Body of pancreas (tissue), 4 donors: ENCODE data around the gene CXXC1. TPM values are rescaled to one million over a fixed set of nuclear protein-coding genes. Genes with fewer than 3 reads are reported as not detected.

ENCODE experiments used
- ATAC-seq: fragments of 150-250 bp; one replicate; pipeline ENCODE4 v1.9.1; 2016
- DNase-seq, 4 donors: peaks; one replicate each; pipeline ENCODE4 v3.0.0-alpha.2; 2019
- H3K27ac ChIP-seq, 4 donors: fragments of 200-600 bp; sonication (generic); 1 replicate in 3 of 4; 2 replicates in 1 of 4; pipeline versions ENCODE4 v1.5.1 to v1.6.1; 2016 to 2019; ENCODE audit warnings: mild to moderate bottlenecking in 1 of 4, mixed read lengths in 1 of 4, moderate library complexity in 1 of 4
- H3K27me3 ChIP-seq, 2 donors: fragments of 200-600 bp; sonication (generic); one replicate each; pipeline ENCODE4 v1.6.0; 2016; ENCODE audit warnings: mild to moderate bottlenecking in 1 of 2
- H3K36me3 ChIP-seq, 2 donors: fragments of 200-600 bp; sonication (generic); replicated peaks in 1 of 2; 2 replicates each; pipeline ENCODE4 v1.5.1; 2016; ENCODE audit warnings: low read depth in 2 of 2; ENCODE audit not compliant: insufficient read depth in 1 of 2
- H3K4me1 ChIP-seq: fragments of 200-600 bp; sonication (generic); one replicate; pipeline ENCODE4 v1.6.0; 2016
- H3K4me3 ChIP-seq, 2 donors: fragments of 200-600 bp; sonication (generic); 1 replicate in 1 of 2; 2 replicates in 1 of 2; pipeline ENCODE4 v1.5.1; 2016 to 2019
- H3K9me3 ChIP-seq, 3 donors: fragments of 200-600 bp; sonication (generic); 1 replicate in 2 of 3; 2 replicates in 1 of 3; pipeline ENCODE4 v1.5.1; 2016
- CTCF ChIP-seq, 7 experiments: fragments of 450-650 bp in 4 of 7; fragments of 200-600 bp in 3 of 7; sonication (generic) in 3 of 7; IDR thresholded peaks; one replicate each; pipeline ENCODE4 v1.5.1; 2016 to 2019; ENCODE audit warnings: antibody characterized with exemption in 7 of 7
- POLR2A ChIP-seq, 3 donors: fragments of 450-650 bp; IDR thresholded peaks; one replicate each; pipeline ENCODE4 v1.6.1; 2016; ENCODE audit warnings: antibody characterized with exemption in 3 of 3, mild to moderate bottlenecking in 2 of 3
- WGBS, 2 donors: methylation state at CpG; one replicate each; pipeline ENCODE4 v1.1.5; 2017; 5-methylcytosine and 5-hydroxymethylcytosine counted together
- intact Hi-C: fragments of 100-400 bp; cut with DNase I; formaldehyde crosslinking; loops from one replicate; pipeline ENCODE4 v1.15.1; 2023
- total RNA-seq, 2 donors: library from RNA; depleted of rRNA; stranded (reverse); fragments of >200 nt; gene quantifications; one replicate each; pipeline ENCODE4 v1.1.0, GENCODE V29; 2016

Gene CXXC1
- total RNA-seq, 2 donors from 2014 or later = 80.7 to 109 TPM

- intact Hi-C loops = no loop called here
- Histone ChIP-seq H3K27me3 (no peaks in the 10 kb centered on the region), H3K36me3 (no peaks in the 10 kb centered on the region), H3K9me3 (no peaks in the 10 kb centered on the region), H3K4me3 (no peak overlapping the region), H3K4me1 (peaks cover 7% of the 10 kb centered on the region), H3K27ac (peak overlapping the region in 2 of 4 donors; percentile 37 to 45)
- WGBS, 2 donors = 0 to 1% methylated on average over 8 of the region's 8 CpGs
- DNase-seq (no peak), ATAC-seq (no peak)
- no peak for TF ChIP-seq CTCF (IDR thresholded peaks at IDR 0.05)
- TF ChIP-seq POLR2A (IDR thresholded peaks at IDR 0.05) = no peak
Observed at GRCh38 chr18:50307400-50307737, 19.9 kb upstream of the CXXC1 start.

DNA sequence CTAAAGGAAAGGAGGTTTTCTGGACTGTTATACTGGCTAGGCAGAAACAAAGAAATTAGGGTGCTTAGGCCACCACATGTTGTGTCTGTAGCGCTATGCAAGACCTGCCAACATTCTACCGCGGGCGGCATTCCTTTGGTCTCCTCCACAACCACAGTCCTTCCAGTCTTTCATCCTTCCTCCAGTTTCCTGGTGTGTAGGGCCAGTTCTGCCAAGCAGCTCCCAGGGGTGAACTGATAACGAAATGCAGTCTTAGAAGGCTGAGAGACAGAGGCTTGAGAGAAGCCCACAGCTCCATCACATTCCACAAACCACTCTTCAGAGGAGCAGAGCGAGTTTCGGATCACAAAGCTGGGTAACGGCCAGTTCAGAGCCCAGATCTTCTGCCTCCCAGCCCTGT lies 19.5 kb upstream of the CXXC1 start:
- no peak for TF ChIP-seq CTCF (IDR thresholded peaks at IDR 0.05)
- no peak for TF ChIP-seq POLR2A (IDR thresholded peaks at IDR 0.05)
- Histone ChIP-seq H3K9me3 (no peaks in the 10 kb centered on the region), H3K4me3 (no peak overlapping the region), H3K36me3 (no peaks in the 10 kb centered on the region), H3K27ac (no peak overlapping the region), H3K4me1 (peaks cover 7% of the 10 kb centered on the region), H3K27me3 (no peaks in the 10 kb centered on the region)
- WGBS, 2 donors = 50 to 65% methylated on average over 8 of the region's 8 CpGs
- DNase-seq (no peak), ATAC-seq (no peak)
- intact Hi-C loops = no loop called here

DNA sequence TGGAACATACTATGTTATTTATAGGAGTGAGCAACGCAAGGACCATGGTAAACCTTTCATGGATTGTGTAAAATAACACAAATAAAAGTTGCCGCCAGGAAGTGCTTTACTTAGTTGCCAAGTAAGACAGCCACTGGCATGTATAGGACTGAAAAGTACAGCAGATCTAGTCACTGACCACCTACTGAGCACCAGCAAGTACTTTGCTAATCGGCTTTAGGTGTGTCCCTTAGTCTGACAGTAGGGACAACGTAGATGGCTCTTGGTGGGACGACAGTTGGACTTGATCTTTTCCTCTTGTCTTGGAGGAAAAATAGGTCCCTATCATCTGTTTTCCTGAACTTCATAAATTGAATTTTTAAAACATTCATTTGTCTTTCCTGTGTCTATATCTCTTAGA lies 13.6 kb upstream of the CXXC1 start:
- no peak for DNase-seq
- intact Hi-C loops = no loop called here
- Histone ChIP-seq H3K9me3 (no peaks in the 10 kb centered on the region), H3K27ac (no peak overlapping the region), H3K27me3 (no peaks in the 10 kb centered on the region), H3K4me1 (peaks cover 11% of the 10 kb centered on the region), H3K4me3 (no peak overlapping the region), H3K36me3 (no peaks in the 10 kb centered on the region)
- TF ChIP-seq POLR2A (IDR thresholded peaks at IDR 0.05) = no peak
- WGBS, 2 donors = 55 to 64% methylated on average over 5 of the region's 5 CpGs
- no peak for ATAC-seq

- TF ChIP-seq POLR2A (IDR thresholded peaks at IDR 0.05) (no peak), CTCF (IDR thresholded peaks at IDR 0.05) (no peak)
- 54 to 58% methylated on average over 7 of the region's 7 CpGs for WGBS, 2 donors
- ATAC-seq = no peak
- Histone ChIP-seq H3K36me3 (no peaks in the 10 kb centered on the region), H3K4me1 (peaks cover 11% of the 10 kb centered on the region), H3K9me3 (no peaks in the 10 kb centered on the region), H3K4me3 (no peak overlapping the region), H3K27me3 (no peaks in the 10 kb centered on the region), H3K27ac (no peak overlapping the region)
- intact Hi-C loops = no loop called here
- DNase-seq = no peak
Observed at GRCh38 chr18:50299626-50300388, 12.3 kb upstream of the CXXC1 start.

DNA sequence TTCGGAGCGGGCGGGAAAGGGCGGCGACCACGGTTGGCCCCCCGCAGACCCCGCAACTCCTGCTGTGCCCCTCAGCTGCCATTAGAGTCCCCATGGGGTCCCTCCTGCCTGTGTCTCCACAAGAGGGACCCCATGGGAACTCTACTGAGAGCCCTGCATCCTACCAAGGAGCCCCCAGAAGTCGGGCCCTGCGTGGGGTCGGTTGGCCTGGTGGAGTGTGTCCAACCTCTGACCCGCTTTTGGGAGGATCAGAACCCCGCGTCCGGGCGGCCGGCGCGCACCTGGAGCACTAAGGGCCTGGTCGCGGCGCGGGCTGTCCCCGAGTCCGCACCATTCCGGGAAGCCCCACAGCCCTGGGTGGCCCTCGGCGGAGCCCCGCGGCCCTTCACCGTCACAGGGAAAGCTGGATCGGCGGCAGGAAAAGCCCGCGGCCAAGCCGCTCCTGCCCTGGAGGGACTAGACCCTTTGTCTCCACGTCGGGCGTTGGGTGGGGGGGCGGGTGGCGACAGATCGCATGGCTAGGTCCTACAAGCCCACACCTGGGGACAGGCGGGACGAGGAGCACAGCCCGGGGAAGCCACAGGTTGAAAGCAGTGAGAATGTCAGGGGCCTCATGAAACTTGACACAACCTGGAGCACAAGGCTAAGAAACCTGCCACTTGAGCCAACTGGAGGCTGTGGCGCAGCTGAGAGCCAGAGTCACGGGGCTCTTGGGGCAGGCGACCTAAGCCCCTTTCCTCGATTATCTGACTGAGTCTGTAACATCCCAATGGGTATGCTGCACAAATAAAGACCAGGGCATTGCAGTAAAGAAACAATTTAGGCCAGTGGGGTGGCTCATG lies 11.2 kb upstream of the CXXC1 start:
- DNase-seq = no peak
- ATAC-seq = no peak
- H3K27me3 ChIP-seq = no peaks in the 10 kb centered on the region
- TF ChIP-seq CTCF (IDR thresholded peaks at IDR 0.05) (no peak), POLR2A (IDR thresholded peaks at IDR 0.05) (no peak)
- no peaks in the 10 kb centered on the region for H3K36me3 ChIP-seq
- intact Hi-C loops = no loop called here
- H3K9me3 ChIP-seq = no peaks in the 10 kb centered on the region
- H3K4me1 ChIP-seq = peaks cover 12% of the 10 kb centered on the region
- WGBS, 2 donors = 18 to 51% methylated on average over 15 to 48 of the region's 49 CpGs
- H3K4me3 ChIP-seq = no peak overlapping the region
- no peak overlapping the region for H3K27ac ChIP-seq
